Measurements from ENCODE around the gene NTSR2.

NTSR2 gene, protein sequence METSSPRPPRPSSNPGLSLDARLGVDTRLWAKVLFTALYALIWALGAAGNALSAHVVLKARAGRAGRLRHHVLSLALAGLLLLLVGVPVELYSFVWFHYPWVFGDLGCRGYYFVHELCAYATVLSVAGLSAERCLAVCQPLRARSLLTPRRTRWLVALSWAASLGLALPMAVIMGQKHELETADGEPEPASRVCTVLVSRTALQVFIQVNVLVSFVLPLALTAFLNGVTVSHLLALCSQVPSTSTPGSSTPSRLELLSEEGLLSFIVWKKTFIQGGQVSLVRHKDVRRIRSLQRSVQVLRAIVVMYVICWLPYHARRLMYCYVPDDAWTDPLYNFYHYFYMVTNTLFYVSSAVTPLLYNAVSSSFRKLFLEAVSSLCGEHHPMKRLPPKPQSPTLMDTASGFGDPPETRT

GRCh38 chr2:11669454-11670291 lies at the start of gene NTSR2:
TSS of gene NTSR2 (minus strand) at chr2:11670195. CDS start at chr2:11670129, 66 bp downstream.
- no peak for DNase-seq (ENCODE audit: low spot score)

DNA sequence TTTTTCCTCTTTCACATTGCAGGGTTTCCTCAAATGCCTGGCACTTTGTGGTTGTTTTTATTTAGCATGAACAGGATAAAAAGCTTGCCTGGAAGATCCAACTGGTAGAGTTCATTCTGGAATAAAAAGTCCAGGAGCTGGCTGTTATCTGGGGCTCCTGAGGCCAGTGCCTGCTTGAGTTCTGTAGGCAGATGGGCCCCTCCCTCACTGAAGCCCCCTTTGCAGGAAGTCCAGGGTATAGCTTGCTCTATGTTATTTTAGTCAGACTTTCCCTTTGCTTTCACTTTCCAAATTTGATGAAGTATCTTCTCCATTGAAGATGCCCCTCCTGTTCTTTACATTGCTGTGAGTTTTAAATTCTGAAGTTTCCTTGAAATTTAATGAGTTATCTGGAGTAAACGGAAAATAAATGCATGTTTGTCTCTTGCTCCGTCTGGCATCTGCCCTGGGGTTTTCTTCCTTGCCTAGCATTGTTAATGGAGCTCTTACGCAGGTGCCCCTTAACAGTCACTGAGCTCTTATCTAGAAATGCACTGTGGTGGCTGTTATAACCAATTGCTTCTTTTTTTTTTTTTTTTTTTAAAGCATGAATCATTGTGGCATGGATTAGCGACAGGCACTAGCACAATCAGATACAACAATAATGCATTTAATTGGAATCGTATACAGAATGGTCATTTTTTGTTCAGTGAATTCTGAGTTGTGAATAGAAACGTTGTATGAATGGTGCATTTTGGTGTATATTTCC lies 49.4 kb upstream of the NTSR2 start:
- no peak for DNase-seq (ENCODE audit: low spot score)

DNA sequence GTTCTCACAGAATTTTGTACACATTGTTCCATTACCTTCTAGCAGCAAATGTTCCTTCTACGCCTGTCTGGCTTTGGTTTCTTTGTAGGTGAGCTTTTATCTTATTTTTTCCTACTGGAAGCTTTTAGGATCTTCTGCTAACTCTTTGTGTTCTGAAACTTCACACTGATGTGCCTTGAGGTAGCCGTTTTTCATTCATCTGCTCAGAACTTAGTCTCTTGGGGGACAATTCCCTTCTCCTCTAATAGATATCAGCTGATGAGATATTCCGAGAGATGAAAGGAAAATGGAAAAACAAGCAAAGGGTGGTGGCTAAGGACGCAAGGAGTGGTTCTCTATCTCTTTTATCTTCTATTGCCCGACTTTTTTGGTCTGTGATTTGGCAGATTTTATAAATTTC lies 48.6 kb upstream of the NTSR2 start:
- no peak for DNase-seq (ENCODE audit: low spot score)

GRCh38 chr2:11717623-11718022 lies 47.6 kb upstream of the NTSR2 start:
- no peak for DNase-seq (ENCODE audit: low spot score)

GRCh38 chr2:11716689-11717321 lies 46.8 kb upstream of the NTSR2 start:
- no peak for DNase-seq (ENCODE audit: low spot score)

DNA sequence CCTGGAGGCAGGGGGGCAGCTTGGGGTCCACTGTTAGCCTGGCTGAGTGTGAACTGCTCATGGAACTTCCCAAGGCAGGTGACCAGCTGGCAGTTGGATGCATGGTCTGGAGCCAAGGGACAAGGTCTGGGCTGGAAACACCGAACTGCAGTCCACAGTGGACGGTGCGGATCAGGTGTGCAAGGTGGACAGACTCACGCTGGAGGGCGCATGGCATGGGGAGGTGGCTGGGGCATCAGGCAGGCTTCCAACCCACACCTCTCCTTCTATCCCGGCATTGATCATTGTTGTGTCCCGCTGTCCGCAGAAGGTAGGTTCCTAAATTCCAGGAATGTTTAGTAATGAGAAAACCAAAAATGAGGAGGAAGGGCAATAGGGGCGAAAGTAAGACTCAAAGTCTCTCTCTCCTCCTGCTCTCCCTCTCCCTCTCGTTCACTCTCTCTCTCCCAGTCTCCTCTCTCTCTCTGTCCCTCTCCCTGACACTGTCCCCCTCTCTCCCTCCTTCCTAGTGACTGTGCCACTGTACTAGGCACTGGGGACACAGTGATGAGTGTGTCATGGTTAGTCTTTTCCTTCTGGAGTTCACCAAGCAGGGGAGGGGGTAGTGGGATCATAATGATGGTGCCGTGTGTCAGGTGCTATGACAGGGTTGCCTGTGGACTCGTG lies 46.1 kb upstream of the NTSR2 start:
- DNase-seq (ENCODE audit: low spot score), result no peak

DNA sequence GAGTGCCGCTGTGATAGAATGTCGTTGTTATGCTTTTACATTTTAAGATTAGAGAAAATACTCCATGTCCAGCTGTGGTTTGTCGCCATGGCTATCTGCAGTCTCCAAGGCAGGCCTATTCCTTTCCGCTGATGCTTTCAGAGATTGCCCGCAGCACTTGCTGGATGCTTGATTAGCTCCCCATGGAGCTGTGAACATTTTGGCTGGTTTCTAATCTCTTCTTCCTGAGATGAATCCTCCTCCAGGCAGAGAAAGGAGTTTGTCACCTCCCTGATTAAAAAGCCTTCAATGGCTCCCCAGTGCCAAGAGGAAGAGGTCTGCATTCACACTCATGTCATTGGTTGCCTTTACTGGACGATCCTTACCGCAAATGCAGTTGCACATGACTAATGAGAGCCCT lies 43.8 kb upstream of the NTSR2 start:
- DNase-seq (ENCODE audit: low spot score), result no peak

- no peak for DNase-seq (ENCODE audit: low spot score)
Measured at GRCh38 chr2:11712866-11713265, 42.9 kb upstream of the NTSR2 start.

GRCh38 chr2:11711751-11712150 lies 41.8 kb upstream of the NTSR2 start:
- DNase-seq (ENCODE audit: low spot score), result no peak

- no peak for DNase-seq (ENCODE audit: low spot score)
Measured at GRCh38 chr2:11711354-11711716, 41.3 kb upstream of the NTSR2 start.

GRCh38 chr2:11710632-11711353 lies 40.8 kb upstream of the NTSR2 start:
- DNase-seq (ENCODE audit: low spot score), result no peak

DNA sequence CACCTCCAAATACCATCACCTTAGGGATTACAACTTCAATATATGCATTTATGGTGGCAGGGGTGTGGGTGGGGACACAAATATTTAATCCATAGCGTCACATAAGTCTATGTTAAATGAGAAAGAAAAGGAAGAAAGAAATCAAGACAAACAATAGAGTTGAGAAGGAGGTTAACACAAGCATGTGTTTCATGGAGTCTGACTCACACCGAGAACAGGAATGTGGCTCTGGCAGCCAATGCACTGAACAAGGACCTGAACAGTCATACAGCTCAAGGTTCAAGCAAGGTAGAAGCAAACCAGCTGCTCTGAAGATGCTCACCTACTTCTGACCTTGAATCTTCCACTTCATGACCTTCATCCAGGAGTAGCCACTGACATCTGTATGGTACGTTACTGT lies 40.2 kb upstream of the NTSR2 start:
- no peak for DNase-seq (ENCODE audit: low spot score)

GRCh38 chr2:11709293-11709692 lies 39.3 kb upstream of the NTSR2 start:
- no peak for DNase-seq (ENCODE audit: low spot score)

DNA sequence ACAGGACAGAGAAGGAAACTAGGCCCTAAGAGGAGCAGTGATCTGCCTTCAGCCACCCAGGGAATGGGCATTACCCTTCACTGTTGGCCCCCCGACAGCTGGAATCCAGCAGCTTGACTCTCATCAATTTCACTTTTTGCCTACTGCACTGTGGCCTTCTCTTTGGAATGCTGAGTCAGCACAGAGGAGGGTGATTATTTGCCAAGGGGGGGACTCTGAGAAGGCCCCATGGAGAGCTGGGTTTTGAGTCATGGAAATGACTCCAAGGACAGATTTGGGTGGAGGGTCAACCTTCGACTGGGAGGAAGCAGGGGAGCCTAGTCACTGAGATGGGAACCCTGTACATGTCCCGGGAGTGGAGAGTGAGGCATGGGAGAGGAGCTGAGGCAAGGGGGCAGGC lies 38.1 kb upstream of the NTSR2 start:
- DNase-seq (ENCODE audit: low spot score), result no peak

DNA sequence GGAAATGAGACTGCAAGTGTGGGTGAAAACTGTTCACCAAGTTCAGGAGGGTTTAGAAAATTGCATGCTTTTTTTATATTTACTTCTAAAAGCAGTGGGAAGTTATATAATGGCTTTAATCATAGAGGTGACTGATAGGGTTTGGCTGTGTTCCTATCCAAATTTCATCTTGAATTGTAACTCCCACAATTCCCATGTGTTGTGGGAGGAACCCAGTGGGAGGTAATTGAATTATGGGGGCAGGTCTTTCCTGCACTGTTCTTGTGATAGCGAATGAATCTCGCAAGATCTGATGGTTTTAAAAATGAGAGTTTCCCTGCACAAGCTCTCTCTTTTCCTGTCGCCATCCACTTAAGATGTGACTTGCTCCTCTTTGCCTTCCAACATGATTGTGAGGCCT lies 35.7 kb upstream of the NTSR2 start:
- DNase-seq (ENCODE audit: low spot score), result no peak

DNA sequence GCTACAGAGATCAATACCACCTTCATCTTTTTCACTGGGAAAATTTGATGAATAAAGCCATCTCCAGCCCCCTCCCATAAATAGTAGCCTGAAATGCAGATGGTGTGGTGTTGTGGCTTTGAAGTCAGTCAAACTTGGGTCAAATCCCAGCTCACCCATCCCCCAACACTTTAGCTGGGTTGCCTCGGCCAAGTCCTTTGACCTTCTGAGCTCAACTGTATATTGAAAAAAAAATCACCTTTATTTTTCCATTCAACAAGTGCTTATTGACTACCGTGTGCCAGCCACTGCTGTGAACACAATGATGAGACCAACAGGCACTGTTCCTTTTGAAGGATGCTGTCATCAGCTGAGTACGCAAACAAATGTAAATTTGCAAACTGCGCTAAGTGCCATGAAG lies 35.1 kb upstream of the NTSR2 start:
- no peak for DNase-seq (ENCODE audit: low spot score)

DNA sequence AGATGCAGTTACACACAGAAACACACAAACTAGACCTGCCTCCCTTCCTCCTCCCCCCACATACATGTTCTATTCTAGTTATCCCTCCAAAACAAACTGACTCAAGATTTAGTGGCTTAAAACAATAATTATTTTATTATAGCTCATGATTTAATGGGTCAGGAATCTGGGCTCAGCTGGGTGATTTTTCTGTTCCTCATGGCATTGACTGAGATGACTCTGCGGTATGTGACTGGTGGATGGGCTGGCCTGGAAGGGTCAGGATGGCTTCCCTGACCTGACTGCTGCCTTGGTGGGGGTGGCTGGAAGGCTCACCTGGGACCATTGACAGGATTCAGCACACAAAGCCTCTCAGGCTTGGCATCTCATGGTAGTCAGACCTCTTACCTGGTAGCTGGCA lies 33.7 kb upstream of the NTSR2 start:
- DNase-seq (ENCODE audit: low spot score), result no peak

GRCh38 chr2:11702946-11703345 lies 33.0 kb upstream of the NTSR2 start:
- no peak for DNase-seq (ENCODE audit: low spot score)

DNA sequence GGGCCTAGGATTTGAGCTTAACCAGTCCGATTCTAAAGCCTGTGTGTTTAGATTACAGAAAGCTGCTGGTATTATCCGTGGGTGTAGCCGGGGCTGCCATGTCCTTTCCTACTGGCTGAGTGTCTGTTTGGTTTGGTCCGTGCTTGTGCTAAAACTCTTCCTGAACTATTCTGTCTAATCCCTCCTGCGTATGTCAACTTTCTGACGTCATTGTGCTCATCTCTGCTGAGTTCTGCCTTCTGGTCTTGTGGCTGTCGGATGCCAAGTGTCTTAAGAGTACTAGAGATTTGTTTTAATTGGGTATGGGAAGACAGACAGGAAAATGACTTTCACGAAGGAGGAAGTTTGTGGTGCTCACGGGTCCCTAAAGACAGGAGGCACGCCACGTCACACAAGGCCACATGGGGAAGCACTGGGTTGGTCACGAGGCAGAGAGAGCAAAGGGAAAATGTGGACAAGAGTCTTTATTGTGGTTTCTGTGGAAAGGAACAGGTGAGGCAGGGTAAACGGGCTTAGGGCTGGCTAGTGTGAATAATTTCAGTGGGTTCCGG lies 31.8 kb upstream of the NTSR2 start:
- DNase-seq (ENCODE audit: low spot score), result no peak

GRCh38 chr2:11701206-11701605 lies 31.2 kb upstream of the NTSR2 start:
- DNase-seq (ENCODE audit: low spot score), result no peak
